GM12874 (cell line): ENCODE measurements around the gene PCDHA5.
A peak's percentile ranks its signal among the peaks of the same experiment; 100 is the strongest.

Experiments
- TF ChIP-seq, protein P1 (sequence below): IDR thresholded peaks from 2 replicates; pipeline ENCODE4 v1.5.1; 2011; ENCODE audit warnings: low read depth, mild to moderate bottlenecking, control low read depth, low read length, moderate library complexity; ENCODE audit not compliant: insufficient read depth

Gene PCDHA5

DNA sequence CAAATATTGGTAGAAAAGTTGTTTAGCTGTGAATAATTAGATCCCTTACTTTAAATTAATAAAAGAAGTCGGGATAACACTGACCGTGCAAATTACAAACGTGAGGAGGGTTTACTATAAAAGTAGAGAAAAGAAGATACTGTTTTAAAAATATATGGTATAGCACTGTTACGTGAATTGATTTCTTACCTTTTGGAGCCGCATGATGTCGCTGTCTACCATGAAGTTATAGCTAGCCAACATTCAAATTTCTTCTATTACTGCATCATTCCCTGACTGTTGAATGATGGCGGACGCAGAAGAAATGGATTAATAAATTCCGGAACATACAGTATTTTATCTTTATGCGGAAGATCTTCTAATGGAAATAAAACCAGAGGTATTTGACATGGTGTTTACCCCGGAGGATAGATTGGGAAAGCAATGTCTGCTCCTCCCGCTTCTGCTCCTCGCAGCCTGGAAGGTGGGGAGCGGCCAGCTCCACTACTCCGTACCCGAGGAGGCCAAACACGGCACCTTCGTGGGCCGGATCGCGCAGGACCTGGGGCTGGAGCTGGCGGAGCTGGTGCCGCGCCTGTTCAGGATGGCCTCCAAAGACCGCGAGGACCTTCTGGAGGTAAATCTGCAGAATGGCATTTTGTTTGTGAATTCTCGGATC, 6.4 kb downstream of the PCDHA5 start, which contains the start of gene PCDHA6:
PCDHA6 (plus strand) TSS at position 257 of the 658 bp plus-strand sequence; CDS start at position 389, 132 bp downstream.
- TF ChIP-seq, protein P1, sequence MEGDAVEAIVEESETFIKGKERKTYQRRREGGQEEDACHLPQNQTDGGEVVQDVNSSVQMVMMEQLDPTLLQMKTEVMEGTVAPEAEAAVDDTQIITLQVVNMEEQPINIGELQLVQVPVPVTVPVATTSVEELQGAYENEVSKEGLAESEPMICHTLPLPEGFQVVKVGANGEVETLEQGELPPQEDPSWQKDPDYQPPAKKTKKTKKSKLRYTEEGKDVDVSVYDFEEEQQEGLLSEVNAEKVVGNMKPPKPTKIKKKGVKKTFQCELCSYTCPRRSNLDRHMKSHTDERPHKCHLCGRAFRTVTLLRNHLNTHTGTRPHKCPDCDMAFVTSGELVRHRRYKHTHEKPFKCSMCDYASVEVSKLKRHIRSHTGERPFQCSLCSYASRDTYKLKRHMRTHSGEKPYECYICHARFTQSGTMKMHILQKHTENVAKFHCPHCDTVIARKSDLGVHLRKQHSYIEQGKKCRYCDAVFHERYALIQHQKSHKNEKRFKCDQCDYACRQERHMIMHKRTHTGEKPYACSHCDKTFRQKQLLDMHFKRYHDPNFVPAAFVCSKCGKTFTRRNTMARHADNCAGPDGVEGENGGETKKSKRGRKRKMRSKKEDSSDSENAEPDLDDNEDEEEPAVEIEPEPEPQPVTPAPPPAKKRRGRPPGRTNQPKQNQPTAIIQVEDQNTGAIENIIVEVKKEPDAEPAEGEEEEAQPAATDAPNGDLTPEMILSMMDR: no peak

GRCh38 chr5:140828362-140828737, 6.9 kb downstream of the PCDHA5 start:
- TF ChIP-seq, protein P1: no peak

DNA sequence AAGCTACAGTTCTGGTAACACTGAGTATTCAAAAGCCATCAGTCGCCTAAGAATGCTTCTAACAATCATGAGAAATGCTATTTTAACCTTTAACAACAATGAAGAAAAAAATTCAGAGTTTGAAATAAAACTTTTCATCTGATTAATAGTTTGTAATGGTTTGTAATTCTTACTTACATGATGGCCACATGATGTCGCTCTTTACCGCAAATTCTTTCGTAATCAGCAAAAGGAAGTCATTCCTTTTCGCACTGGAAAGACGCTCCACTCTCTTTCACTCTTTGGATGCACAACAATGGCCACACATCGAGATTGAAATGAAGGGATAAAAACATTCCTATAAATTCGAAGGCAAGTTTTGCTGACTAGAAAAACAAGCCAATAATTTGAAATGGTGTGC, 12.6 kb downstream of the PCDHA5 start, which contains the start of gene PCDHA7:
PCDHA7 (plus strand) TSS at position 277 of the 400 bp plus-strand sequence; CDS start at position 392, 115 bp downstream.
- TF ChIP-seq, protein P1: no peak

GRCh38 chr5:140835622-140836510, 14.5 kb downstream of the PCDHA5 start:
- TF ChIP-seq, protein P1: no peak

GRCh38 chr5:140840978-140841962, 19.9 kb downstream of the PCDHA5 start, which contains the start of gene PCDHA8:
TSS of gene PCDHA8 (plus strand) at chr5:140841187. CDS start at chr5:140841322, 135 bp downstream.
- TF ChIP-seq, protein P1: 0 out of 2 replicates have a peak, but pooled peaks have one; percentile 22

DNA sequence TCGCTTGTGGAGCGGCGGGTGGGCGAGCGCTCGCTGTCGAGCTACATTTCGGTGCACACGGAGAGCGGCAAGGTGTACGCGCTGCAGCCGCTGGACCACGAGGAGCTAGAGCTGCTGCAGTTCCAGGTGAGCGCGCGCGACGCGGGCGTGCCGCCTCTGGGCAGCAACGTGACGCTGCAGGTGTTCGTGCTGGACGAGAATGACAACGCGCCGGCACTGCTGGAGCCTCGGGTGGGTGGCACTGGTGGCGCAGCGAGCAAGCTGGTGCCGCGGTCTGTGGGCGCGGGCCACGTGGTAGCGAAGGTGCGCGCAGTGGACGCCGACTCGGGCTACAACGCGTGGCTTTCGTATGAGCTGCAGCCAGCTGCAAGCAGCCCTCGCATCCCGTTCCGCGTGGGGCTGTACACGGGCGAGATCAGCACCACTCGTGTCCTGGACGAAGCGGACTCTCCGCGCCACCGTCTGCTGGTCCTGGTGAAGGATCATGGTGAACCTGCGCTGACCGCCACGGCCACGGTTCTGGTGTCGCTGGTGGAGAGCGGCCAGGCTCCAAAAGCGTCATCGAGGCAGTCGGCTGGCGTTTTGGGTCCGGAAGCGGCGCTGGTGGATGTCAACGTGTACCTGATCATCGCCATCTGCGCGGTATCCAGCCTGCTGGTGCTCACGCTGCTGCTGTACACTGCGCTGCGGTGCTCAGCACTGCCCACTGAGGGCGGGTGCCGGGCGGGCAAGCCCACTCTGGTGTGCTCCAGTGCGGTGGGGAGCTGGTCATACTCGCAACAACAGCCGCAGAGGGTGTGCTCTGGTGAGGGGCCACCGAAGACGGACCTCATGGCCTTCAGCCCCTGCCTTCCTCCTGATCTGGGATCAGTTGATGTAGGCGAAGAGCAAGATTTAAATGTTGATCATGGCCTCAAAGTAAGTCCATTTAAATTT, 21.7 kb downstream of the PCDHA5 start:
- TF ChIP-seq, protein P1: no peak
